Upper lobe of left lung (tissue), 6 donors: ENCODE measurements around the gene CYP2F1. TPM values are rescaled to one million over a fixed set of nuclear protein-coding genes. Genes with fewer than 3 reads are reported as not detected.

Source experiments
- ATAC-seq, 2 donors: fragments of 200-7000 bp; cut with Tn5 transposase; one replicate each; pipeline ENCODE4 v1.9.1; 2022; ENCODE audit warnings: mild to moderate bottlenecking in 2 of 2, moderate library complexity in 2 of 2; ENCODE audit not compliant: low FRiP score in 2 of 2
- DNase-seq, 2 donors: peaks; one replicate each; pipeline ENCODE4 v3.0.0-alpha.2; 2019 to 2020
- H3K27ac ChIP-seq, 4 donors: fragments of 200-600 bp; sonication (generic); one replicate each; pipeline ENCODE4 v1.5.1; 2016 to 2019
- H3K27me3 ChIP-seq, 4 donors: fragments of 200-600 bp; sonication (generic); one replicate each; pipeline ENCODE4 v1.5.1; 2017 to 2019
- H3K36me3 ChIP-seq, 4 donors: fragments of 200-600 bp; sonication (generic); one replicate each; pipeline ENCODE4 v1.5.1; 2016 to 2019
- H3K4me1 ChIP-seq, 4 donors: fragments of 200-600 bp; sonication (generic); one replicate each; pipeline ENCODE4 v1.5.1; 2018 to 2019
- H3K4me3 ChIP-seq, 4 donors: fragments of 200-600 bp; sonication (generic); one replicate each; pipeline ENCODE4 v1.5.1; 2017 to 2019; ENCODE audit warnings: mild to moderate bottlenecking in 2 of 4, moderate library complexity in 1 of 4
- H3K9me3 ChIP-seq, 4 donors: fragments of 200-600 bp; sonication (generic); one replicate each; pipeline ENCODE4 v1.5.1; 2018 to 2019
- CTCF ChIP-seq, 6 experiments: fragments of 450-650 bp in 4 of 6; fragments of 200-600 bp in 2 of 6; sonication (generic) in 2 of 6; IDR thresholded peaks; one replicate each; pipeline ENCODE4 v1.5.1; 2016 to 2019; ENCODE audit warnings: antibody characterized with exemption in 6 of 6
- EP300 ChIP-seq, 4 donors: sonication (generic); formaldehyde crosslinking; IDR thresholded peaks; one replicate each; pipeline ENCODE4 v1.5.1; 2017; ENCODE audit warnings: antibody characterized with exemption in 4 of 4, control low read depth in 2 of 4
- POLR2A ChIP-seq, 4 donors: fragments of 450-650 bp; IDR thresholded peaks; one replicate each; pipeline ENCODE4 v1.5.1; 2016 to 2017; ENCODE audit warnings: antibody characterized with exemption in 4 of 4, mild to moderate bottlenecking in 2 of 4
- POLR2AphosphoS5 ChIP-seq, 2 donors: sonication (generic); formaldehyde crosslinking; IDR thresholded peaks; one replicate each; pipeline ENCODE4 v1.5.1; 2017; ENCODE audit warnings: antibody characterized with exemption in 2 of 2
- WGBS, 2 donors: methylation state at CpG; one replicate each; pipeline ENCODE4 v1.1.5; 2017 to 2018; 5-methylcytosine and 5-hydroxymethylcytosine counted together
- total RNA-seq, 6 donors: library from RNA; depleted of rRNA in 4 of 6; stranded (reverse); fragments of >200 nt in 4 of 6; gene quantifications; one replicate each; pipeline versions ENCODE4 v1.1.0 to v1.2.1, GENCODE V29; 2016 to 2021
- donor health status: DM: no; HTN: no; CAD: no; lungs with moderate emphysema.
- donor health status: DM: no; HTN: yes; CAD: no; lungs with severe emphysema.

Gene CYP2F1
- total RNA-seq, result 10 to 100 TPM in 1 of 6 donors, 1 to 10 TPM in 2, under 1 TPM in 1, not detected in 2; 0.61 to 16.6 (median 2.8) TPM

GRCh38 chr19:41114132-41114531 is at the start of gene CYP2F1:
TSS of gene CYP2F1 (plus strand) at chr19:41114432. CDS start at chr19:41116189, 1,757 bp downstream.
- Histone ChIP-seq H3K9me3 (no peaks in the 10 kb centered on the region), H3K4me1 (no peaks in the 10 kb centered on the region), H3K36me3 (no peaks in the 10 kb centered on the region), H3K4me3 (no peak within 1 kb of the TSS), H3K27me3 (no peaks in the 10 kb centered on the region), H3K27ac (no peak within 1 kb of the TSS)
- TF ChIP-seq POLR2AphosphoS5 (IDR thresholded peaks at IDR 0.05) (no peak), EP300 (IDR thresholded peaks at IDR 0.05) (no peak), CTCF (IDR thresholded peaks at IDR 0.05) (no peak), POLR2A (IDR thresholded peaks at IDR 0.05) (no peak)
- DNase-seq, result no peak
- 61 to 73% methylated on average over 7 of the region's 7 CpGs for WGBS, 2 donors
- no peak for ATAC-seq

GRCh38 chr19:41064974-41065569 is 49.2 kb upstream of the CYP2F1 start:
- 67 to 69% methylated on average over 7 of the region's 7 CpGs for WGBS, 2 donors
- H3K27ac ChIP-seq, result no peak overlapping the region
- no peaks in the 10 kb centered on the region for H3K4me1 ChIP-seq
- no peaks in the 10 kb centered on the region for H3K27me3 ChIP-seq
- H3K9me3 ChIP-seq, result no peaks in the 10 kb centered on the region
- TF ChIP-seq CTCF (IDR thresholded peaks at IDR 0.05) (no peak), EP300 (IDR thresholded peaks at IDR 0.05) (no peak), POLR2A (IDR thresholded peaks at IDR 0.05) (no peak), POLR2AphosphoS5 (IDR thresholded peaks at IDR 0.05) (no peak)
- no peak overlapping the region for H3K4me3 ChIP-seq
- DNase-seq (no peak), ATAC-seq (no peak)
- no peaks in the 10 kb centered on the region for H3K36me3 ChIP-seq

- DNase-seq (no peak), ATAC-seq (no peak)
- no peak overlapping the region for H3K4me3 ChIP-seq
- no peak for TF ChIP-seq CTCF (IDR thresholded peaks at IDR 0.05)
- TF ChIP-seq POLR2A (IDR thresholded peaks at IDR 0.05), result no peak
- no peak for TF ChIP-seq POLR2AphosphoS5 (IDR thresholded peaks at IDR 0.05)
- TF ChIP-seq EP300 (IDR thresholded peaks at IDR 0.05), result no peak
- no peaks in the 10 kb centered on the region for H3K27me3 ChIP-seq
- no peaks in the 10 kb centered on the region for H3K4me1 ChIP-seq
- no peaks in the 10 kb centered on the region for H3K9me3 ChIP-seq
- WGBS, 2 donors, result 79 to 82% methylated on average over 3 of the region's 3 CpGs
- no peaks in the 10 kb centered on the region for H3K36me3 ChIP-seq
- H3K27ac ChIP-seq, result no peak overlapping the region
Measured at GRCh38 chr19:41076286-41076685, 37.9 kb upstream of the CYP2F1 start.

- Histone ChIP-seq H3K4me1 (no peaks in the 10 kb centered on the region), H3K4me3 (no peak overlapping the region), H3K36me3 (no peaks in the 10 kb centered on the region), H3K27ac (no peak overlapping the region), H3K27me3 (no peaks in the 10 kb centered on the region), H3K9me3 (no peaks in the 10 kb centered on the region)
- ATAC-seq (no peak), DNase-seq (no peak)
- 58 to 74% methylated on average over 2 of the region's 2 CpGs for WGBS, 2 donors
- no peak for TF ChIP-seq POLR2AphosphoS5 (IDR thresholded peaks at IDR 0.05)
- no peak for TF ChIP-seq EP300 (IDR thresholded peaks at IDR 0.05)
- TF ChIP-seq POLR2A (IDR thresholded peaks at IDR 0.05), result no peak
- no peak for TF ChIP-seq CTCF (IDR thresholded peaks at IDR 0.05)
Measured at GRCh38 chr19:41083516-41083915, 30.7 kb upstream of the CYP2F1 start.
